GM19043 (cell line): ENCODE measurements around the gene STARD10.

Source experiments
- ATAC-seq: cut with Tn5 transposase; IDR thresholded peaks from one replicate; pipeline ENCODE4 v1.9.1; 2021; ENCODE audit warnings: low read depth; ENCODE audit not compliant: unreplicated experiment

The STARD10 gene

GRCh38 chr11:72781313-72782080, 12.3 kb downstream of the STARD10 start:
- no peak for ATAC-seq

GRCh38 chr11:72781063-72781312, 12.9 kb downstream of the STARD10 start:
- ATAC-seq: no peak

- ATAC-seq: no peak
These were observed 13.4 kb downstream of the STARD10 start for GRCh38 chr11:72780296-72781062.

GRCh38 chr11:72779495-72780128, 14.2 kb downstream of the STARD10 start:
- ATAC-seq: no peak

- no peak for ATAC-seq
These were observed 15.0 kb downstream of the STARD10 start for GRCh38 chr11:72778535-72779494.

GRCh38 chr11:72777755-72778278, 16.0 kb downstream of the STARD10 start:
- ATAC-seq: no peak

- no peak for ATAC-seq
These were observed 16.7 kb downstream of the STARD10 start for GRCh38 chr11:72776844-72777754.

- ATAC-seq: no peak
These were observed 17.6 kb downstream of the STARD10 start for GRCh38 chr11:72776117-72776843.

- ATAC-seq: no peak
These were observed 18.3 kb downstream of the STARD10 start for GRCh38 chr11:72775288-72776110.

- no peak for ATAC-seq
These were observed 19.3 kb downstream of the STARD10 start for GRCh38 chr11:72774499-72774898.

- ATAC-seq: no peak
These were observed 20.2 kb downstream of the STARD10 start for GRCh38 chr11:72773696-72774095.

- no peak for ATAC-seq
These were observed 20.6 kb downstream of the STARD10 start for GRCh38 chr11:72773291-72773690.

GRCh38 chr11:72772059-72772458, 21.8 kb downstream of the STARD10 start:
- no peak for ATAC-seq

GRCh38 chr11:72771507-72771906, 22.3 kb downstream of the STARD10 start:
- no peak for ATAC-seq

GRCh38 chr11:72770799-72771198, 23.0 kb downstream of the STARD10 start:
- no peak for ATAC-seq

- ATAC-seq: no peak
These were observed 24.2 kb downstream of the STARD10 start for GRCh38 chr11:72769680-72770079.

GRCh38 chr11:72768581-72768980, 25.3 kb downstream of the STARD10 start:
- no peak for ATAC-seq
